HG03095 (cell line): ENCODE data around the gene TSPAN9.
A peak's percentile ranks its signal among the peaks of the same experiment; 100 is the strongest.

Experiments used
- ATAC-seq: cut with Tn5 transposase; IDR thresholded peaks from one replicate; pipeline ENCODE4 v1.9.1; 2021; ENCODE audit warnings: moderate library complexity; ENCODE audit not compliant: unreplicated experiment

The TSPAN9 gene, protein sequence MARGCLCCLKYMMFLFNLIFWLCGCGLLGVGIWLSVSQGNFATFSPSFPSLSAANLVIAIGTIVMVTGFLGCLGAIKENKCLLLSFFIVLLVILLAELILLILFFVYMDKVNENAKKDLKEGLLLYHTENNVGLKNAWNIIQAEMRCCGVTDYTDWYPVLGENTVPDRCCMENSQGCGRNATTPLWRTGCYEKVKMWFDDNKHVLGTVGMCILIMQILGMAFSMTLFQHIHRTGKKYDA

DNA sequence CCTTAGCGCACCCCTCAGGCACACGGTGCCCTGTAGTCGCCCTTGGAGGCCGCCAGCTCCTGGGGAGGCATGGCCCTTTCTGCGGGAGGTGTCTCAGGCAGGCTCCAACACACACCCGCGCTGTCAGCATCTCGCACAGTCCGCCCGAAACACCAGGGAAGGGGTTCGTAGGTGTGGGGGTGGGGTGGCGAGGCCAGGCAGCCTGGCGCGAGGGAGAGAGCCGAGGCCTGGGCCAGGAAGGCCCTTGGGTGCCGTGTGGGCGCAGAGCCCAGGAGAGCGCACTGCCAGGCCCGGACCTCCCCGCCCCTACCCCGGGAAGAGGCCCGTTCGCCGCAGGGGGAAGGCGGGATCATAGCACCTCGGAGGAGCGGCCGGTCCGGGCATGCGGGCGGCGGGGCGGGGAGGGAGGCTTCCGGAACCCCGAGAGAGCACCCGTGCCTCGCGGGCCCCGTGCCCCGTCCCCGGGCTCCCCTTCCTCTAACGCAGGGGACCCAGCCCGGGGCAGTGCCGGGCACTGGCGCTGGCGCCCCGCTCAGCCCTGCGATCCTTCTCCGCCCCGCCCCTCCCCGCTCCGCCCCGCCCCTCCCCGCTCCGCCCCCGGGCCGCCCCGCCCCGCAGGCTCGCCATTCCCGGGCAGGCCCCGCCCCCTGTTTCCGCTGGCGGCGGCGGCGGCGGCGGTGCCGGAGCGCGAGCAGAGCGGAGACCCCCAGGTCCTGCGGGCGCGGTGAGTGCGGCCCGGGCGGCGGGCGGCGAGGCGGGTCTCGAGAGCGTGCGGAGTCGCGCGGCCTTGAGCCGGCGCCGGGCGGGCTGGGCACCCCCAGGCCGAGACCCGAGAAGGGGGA, at the start of gene TSPAN9:
Gene TSPAN9, plus strand, starts transcription at position 650 of the 842 bp plus-strand sequence. CDS start 123,815 bp downstream, outside the sequence.
- peak; percentile 56 for ATAC-seq

DNA sequence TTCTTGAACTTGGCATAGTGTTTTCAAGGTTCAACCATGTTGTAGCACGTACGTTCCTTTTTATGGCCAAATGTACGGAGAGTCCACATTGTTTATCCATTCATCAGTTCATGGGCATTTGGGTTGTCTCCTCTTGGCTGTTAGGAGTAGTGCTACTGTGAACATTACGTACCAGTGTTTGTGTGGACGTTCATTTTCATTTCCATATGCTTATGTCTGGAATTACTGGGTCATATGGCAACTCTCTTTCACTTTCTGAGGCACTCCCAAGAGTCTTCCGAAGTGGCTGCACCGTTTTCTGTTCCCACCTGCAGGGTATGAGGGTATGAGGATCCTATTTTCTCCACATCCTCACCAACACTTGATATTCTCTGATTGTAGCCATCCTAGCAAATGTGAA, 49.1 kb upstream of the TSPAN9 start:
- no peak for ATAC-seq

DNA sequence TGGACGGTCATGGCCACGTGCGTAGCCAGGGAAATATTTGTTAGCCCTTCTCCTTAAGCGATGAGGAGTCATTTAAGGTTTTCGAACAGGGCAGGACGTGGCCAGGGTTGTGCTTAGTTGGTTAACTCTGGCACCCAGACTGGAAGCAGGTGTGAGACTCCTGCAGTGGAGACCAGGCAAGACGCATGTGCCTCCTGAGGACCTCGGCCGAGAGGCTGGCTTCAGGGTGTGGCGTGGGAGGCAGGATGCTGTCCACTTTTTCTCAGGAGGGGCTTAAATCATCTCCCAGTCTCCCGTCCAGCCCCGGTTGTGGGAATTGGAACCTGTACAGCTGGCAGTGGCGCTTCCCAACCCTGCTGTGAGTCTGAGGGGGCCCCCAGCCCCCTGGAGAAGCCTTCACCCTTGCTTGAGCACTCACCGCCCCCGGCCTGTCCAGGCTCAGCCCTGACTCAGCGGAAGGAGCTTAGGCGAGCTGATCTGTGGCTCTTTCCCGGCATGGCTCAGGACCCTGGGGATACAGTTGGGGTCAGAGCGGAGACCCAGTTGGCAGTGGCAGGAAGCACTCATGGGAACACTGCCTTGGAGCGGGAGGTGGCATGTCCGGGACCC, 46.3 kb upstream of the TSPAN9 start:
- no peak for ATAC-seq

- no peak for ATAC-seq
Measured at GRCh38 chr12:3032161-3032560, 45.0 kb upstream of the TSPAN9 start.

GRCh38 chr12:3032770-3033538, 44.2 kb upstream of the TSPAN9 start:
- ATAC-seq: no peak

GRCh38 chr12:3033539-3033867, 43.7 kb upstream of the TSPAN9 start:
- no peak for ATAC-seq

DNA sequence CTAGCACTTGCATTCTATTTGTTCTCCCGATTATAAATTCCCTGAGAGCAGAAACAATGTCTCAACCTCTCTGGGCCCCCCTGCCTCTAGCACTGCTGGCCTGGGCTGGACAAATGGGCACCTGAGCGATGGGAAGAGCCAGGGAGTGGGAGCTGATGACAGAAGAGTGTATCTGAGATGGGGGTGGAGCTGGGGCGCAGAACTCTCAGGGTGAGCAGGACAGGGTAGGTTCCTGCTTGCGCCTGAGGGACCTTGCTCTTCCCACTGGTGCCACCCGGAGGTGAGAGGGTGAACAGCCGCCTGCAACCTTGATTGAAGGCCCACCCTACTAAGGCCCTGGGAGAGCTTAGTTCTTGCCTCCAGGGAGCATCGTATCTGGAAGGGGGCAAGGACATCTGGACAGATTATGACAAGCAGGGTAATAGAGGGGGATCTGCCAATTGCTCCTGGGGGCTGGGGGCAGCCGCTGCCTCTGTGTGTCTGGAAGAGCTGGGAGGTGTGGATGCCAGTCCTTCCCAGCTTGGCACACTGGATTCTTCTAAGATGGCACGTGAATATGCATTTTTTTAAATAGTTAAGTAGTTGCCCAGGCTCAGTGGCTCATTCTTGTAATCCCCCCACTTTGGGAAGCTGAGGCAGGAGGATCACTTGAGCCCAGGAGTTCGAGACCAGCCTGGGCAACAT, 43.0 kb upstream of the TSPAN9 start:
- ATAC-seq: no peak

GRCh38 chr12:3035171-3035570, 42.0 kb upstream of the TSPAN9 start:
- no peak for ATAC-seq

GRCh38 chr12:3035815-3036702, 41.1 kb upstream of the TSPAN9 start:
- no peak for ATAC-seq

GRCh38 chr12:3036901-3037600, 40.1 kb upstream of the TSPAN9 start:
- ATAC-seq: no peak

DNA sequence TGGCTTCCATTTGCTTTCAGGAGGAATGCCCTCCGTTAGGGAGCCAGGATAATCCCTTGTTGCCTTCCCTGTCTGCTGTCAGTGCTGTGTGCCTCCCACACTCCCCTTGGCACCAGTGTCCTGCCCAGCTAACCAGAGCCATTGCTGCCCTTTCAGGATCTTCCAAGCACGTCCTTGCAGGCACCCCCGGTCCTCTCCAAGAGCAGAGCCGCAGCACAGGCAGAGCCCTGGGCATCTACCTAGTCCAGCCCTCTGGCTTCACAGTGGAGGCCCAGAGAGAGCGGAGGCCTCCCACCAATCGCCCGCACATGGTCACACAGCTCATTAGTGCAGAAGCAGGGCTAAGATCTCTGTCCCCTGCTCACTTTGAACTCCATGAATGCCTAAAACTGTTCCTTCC, 39.0 kb upstream of the TSPAN9 start:
- ATAC-seq: no peak

DNA sequence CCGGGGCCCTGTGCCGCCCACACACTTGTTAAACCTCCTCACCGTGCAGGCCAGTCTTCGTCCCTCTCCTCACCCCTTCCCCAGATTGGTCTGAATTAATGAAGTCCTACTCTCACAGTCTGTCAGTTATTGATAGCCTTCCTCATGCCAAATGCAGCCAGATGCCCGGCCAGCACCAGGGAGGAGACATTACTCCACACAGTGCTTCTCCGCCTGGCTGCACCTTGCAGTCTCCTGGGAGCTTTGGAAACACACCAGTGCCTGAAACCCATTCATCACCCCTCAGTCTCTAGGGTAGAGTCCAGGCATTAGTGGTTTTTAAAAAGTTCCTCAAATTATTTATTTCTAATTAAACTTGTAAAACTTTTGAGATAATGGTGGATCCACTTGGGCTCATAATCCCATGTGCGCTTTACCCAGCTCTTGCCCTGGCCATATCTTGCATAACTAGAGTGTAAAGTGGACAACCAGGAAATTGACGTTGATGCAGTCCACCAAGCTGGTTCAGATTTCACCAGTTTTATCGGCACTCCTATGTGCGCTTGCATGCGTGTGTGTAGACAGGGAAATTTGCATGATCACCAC, 38.2 kb upstream of the TSPAN9 start:
- no peak for ATAC-seq

GRCh38 chr12:3040026-3040656, 37.0 kb upstream of the TSPAN9 start:
- no peak for ATAC-seq

- no peak for ATAC-seq
Measured at GRCh38 chr12:3040663-3041544, 36.3 kb upstream of the TSPAN9 start.

DNA sequence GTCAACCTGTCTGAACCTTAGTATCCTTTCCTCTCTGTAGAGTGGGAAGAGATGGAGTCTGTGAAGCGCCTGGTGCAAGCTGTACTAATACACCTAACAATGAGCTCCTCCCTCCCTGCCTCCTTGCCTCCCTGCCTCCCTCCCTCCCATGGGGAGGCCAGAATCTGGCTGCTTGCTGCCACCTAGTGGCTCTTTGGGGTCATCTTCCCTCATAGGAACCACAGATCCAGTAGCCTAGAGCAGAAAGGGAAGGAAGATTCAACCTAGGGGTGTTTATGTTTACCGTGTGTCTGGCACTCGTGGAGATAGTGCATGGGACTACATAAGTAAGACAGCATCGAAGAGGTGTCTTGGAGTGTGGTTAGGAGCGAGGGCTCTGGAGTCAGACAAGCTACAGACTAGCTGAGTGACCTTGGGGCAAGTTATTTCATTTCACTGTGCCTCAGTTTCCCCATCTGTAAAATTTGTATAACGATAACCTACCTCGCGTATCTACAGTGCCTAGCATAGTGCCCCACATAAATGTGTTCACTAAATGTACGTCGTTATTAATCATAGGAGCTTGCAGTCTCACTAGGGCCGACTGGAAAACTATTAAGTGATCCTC, 35.5 kb upstream of the TSPAN9 start:
- ATAC-seq: peak; percentile 81

- no peak for ATAC-seq
Measured at GRCh38 chr12:3042394-3042793, 34.8 kb upstream of the TSPAN9 start.

DNA sequence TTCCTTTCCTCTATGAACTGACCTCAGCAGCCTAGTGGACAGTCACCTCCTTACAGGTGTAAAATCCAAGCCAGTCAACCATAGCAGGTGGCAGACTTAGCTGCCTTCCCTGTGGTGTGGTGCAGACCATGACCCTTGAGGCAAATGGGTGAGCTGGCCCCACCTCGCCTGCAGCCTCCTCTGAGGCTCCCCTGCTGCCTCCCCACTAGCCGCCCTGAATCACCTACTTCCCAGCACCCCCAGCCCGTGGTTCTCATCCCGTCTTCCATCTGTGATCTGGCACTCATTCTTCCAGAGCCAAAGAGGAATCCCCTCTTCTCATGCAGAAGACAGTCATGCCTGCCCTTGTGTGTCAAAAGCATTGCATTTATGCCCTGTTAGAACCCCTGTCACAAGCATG, 34.4 kb upstream of the TSPAN9 start:
- no peak for ATAC-seq
